ENCODE results near the gene HMHB1.

DNA sequence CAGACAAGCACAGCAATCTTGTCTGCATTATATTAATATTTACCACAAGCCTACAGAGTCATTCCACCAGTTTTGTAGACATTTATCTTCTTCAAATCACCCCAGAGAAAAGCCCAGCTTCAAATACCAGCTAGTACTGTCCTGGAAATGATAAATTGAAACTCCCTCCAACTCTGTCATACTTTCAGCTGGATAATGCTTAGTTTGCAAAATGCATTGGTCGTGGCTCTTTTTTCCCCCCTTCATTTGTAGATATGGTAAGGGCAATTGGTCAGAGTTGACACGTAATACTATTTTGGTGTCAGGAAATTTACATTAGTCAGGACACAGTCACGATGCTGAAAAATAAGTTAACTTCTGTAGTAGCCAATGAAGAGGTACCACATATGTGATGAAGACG, 21.2 kb downstream of the HMHB1 start:
- TF ChIP-seq TAF1 (IDR thresholded peaks at IDR 0.05; ENCODE audit: borderline replicate concordance, low read depth, low read length) = no peak
- no peak for TF ChIP-seq POLR2AphosphoS5 (IDR thresholded peaks at IDR 0.05; ENCODE audit: low read depth, low read length)

All from GM12892 (cell line).